ENCODE results near the gene ICOSLG.
"Not testable (repeated sequence)": the region's sequence is repeated elsewhere in the genome, so short reads cannot be mapped to it uniquely, and the experiment has no call there.

Gene ICOSLG

DNA sequence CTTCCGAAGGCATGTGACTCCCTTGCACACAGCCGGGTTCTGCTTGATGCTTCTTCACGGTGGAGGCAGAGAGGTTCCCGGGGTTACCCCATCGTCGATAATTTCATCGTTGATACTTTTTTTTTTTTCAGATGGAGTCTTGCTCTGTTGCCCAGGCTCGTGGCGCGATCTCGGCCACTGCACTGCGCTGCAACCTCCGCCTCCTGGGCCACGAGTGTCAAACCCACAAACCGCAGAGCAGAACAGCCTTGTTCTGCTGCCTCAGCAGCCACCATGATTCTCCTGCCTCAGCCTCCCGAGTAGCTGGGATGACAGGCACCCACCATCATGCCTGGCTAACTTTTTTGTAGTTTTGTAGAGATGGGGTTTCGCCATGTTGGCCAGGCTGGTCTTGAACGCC is 20.1 kb downstream of the ICOSLG start:
- not testable (repeated sequence) for DNase-seq

DNA sequence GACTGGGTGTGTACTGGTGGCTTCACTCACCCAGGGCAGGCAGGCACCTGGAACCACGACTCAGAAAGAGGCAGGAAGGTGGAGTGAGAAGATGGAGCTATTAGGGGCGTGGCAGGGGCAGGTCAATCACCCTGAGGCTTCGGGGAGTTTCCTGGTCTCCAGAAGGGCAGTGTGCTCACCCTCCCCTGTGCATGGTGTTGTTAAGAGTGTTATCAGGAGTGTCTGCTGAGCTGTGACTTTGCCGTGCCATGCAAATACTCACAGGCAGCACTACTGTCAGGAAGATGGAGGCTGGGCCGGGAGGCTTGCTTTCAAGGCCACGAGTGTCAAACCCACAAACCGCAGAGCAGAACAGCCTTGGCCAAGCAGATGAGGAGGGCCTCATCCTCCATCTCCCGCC is 22.3 kb downstream of the ICOSLG start:
- DNase-seq, result not testable (repeated sequence)

DNA sequence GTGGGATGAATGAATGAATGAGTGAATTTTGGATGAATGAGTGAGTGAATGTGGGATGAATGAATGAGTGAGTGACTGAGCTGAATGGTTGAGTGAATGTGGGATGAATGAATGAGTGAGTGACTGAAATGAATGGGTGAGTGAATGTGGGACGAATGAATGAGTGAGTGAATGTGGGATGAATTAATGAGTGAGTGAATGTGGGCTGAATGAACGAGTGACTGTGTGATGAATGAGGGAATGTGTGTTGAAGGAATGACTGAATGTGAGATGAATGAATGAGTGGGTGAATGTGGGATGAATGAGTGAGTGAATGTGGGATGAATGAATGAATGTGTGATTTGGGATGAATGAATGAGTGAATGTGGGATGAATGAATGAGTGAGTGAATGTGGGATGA is 28.8 kb downstream of the ICOSLG start:
- not testable (repeated sequence) for DNase-seq

DNA sequence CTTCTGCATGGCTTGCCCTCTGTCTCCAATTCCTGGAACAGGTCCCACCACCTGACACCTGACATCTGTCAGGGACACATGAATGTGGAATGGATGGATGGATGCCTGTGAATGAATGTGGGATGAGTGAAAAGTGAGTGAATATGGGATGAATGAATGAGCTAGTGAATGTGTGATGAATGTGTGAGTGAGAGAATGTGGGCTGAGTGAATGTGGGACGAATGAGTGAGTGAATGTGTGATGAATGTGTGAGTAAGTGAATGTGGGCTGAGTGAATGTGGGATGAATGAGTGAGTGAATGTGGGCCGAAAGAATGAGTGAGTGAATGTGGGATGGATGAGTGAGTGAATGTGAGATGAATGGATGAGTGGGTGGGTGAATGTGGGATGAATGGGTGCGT is 29.2 kb downstream of the ICOSLG start:
- not testable (repeated sequence) for DNase-seq

DNA sequence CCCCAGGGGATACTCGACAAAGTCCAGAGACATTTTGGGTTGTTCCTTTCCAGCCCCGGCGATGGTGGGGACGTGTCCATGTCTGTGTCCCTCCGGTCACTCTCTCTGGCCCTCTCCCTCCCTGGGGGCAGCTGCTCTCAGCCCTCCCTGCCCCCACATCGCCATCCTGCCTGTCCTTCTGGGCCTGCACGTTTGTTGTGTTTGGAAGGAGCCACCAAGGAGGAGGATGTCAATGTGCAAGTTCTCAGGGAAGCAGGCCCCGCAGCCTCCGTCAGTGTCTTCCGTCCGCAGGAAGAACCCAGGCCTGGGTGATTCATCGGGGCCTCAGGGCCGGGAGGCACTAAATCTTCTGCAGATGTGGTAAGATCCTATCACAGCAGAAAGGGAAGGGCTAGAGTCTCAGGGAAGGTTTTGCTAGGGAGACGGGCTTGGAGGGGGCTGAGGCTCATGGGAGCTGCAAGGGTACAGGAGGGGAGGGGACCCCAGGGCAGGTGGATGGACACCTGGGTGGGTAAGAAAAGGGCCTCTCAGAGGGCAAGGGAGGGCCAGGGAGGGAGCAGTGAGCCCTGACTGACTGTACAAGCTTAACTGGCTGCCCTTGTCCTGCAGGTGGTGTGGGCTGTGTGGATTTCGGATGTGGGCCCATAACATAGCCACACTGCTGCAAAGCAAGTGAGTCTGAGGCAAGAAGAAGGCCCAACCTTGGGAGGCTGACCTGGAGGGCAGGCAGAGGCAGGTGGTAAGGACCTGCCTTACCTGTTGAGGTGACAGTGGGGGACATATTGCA is 32.7 kb downstream of the ICOSLG start:
- DNase-seq, result not testable (repeated sequence)

DNA sequence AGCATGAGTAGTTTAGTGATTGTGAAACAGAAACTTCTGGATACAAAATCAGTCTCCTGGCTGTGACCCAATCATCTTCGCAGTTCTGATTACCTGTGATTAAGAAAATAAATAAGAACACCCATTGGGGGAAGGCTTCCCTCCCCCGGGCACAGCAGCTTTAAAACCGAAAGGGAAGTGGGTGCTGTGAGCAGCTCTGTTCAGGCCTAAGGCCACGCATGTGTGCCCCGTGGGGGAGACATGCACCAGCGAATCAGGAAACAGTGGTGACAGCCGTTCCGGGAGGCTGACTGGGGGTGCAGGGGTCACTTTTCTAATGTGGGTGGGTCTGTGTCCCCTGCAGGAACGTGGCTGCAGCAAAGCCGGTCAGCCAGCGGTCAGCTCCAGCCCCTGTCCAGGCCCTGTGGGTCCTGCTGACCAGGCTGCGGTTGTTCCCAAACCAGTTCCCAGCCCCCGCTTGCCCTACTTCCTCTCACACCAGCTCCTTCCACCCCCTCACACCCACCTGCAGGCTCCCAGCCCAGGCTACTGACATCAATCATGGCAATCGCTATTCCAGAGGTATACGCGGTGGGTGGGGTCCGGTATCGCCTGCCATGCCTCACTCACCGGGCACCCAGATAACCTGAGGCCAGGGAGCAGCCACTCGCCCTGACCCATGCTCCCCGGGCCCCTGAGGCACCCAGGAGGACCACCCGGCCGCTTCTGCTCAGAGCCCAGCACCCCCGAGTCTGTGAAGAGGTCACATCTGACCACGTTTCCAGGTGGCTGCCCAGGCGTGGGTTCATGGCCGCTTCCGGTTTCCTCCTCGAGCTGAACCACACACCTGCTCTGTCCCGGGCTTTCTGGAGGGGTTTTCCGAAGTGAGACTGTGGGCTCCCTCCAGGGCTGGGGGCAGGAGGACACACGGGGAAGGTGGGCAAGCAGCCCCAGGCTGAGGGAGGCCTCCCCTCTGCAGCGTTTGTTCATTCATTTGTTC is 33.8 kb downstream of the ICOSLG start:
- DNase-seq, result not testable (repeated sequence)

DNA sequence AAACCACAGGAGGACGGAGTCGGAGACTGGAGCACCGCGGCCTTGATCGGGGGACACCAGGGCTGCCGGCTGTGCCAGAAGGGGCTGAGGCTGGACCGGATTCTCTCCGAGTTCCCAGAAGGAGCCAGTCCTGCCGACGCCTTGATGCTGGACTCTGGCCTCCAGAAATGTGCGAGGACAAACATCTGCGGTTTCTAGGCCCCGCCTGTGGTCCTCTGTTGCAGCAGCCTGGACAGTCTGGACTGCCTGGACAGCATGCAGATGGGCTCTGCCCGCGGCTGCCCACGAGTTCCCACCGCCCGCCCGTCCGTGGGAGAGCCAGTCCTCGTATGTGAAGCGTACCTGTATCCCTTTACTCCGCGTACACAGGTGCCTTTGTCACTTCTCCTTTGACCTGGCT is 34.6 kb downstream of the ICOSLG start:
- not testable (repeated sequence) for DNase-seq

DNA sequence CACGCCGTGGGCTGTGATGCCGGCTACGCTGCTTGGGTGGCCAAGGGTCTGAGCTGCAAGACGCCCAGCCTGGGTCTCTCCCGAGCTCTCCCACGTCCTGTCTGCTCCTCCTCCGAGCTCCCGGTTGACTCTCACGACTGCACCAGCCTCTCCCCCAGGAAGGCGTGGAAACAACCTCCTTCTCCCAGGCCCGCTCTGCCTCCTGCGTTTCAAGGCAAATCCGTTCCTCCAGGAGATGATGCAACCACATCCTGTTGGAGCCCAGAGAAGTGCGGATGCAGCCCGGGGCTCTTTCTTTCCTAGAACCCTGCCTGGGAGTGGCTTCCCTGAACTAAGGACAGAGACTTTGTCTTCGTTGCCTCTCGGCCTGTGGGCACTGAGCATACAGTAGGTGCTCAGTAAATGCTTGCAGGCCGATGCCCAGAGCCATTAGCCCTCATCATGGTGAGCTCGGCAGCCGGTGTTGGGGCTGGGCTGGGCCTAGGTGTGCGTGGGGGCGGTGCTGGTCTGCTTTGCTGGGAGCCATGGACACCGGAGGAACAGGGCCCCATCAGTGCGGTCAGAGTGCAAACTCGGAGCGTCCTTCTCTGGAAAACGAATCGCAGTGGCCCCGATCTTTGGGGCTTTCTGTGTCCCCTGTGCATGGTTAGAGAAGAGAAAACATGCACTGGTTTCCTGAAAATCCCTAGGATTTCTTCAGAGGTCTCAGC is 38.0 kb downstream of the ICOSLG start:
- DNase-seq, result not testable (repeated sequence)

DNA sequence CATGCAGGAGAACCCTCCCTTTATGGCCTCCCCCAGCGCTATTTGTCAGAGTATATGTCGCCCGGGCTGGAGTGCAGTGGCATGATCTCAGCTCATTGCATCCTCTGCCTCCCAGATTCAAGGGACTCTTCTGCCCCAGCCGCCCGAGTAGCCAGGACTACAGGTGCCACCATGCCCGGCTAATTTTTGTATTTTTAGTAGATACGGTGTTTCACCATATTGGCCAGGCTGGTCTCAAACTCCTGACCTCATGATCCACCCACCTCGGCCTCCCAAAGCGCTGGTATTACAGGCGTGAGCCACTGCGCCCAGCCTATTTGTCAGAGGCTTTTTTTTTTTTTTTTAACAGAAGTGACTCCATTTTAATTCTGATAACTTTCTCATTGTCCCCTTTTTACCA is 40.7 kb downstream of the ICOSLG start:
- not testable (repeated sequence) for DNase-seq

DNA sequence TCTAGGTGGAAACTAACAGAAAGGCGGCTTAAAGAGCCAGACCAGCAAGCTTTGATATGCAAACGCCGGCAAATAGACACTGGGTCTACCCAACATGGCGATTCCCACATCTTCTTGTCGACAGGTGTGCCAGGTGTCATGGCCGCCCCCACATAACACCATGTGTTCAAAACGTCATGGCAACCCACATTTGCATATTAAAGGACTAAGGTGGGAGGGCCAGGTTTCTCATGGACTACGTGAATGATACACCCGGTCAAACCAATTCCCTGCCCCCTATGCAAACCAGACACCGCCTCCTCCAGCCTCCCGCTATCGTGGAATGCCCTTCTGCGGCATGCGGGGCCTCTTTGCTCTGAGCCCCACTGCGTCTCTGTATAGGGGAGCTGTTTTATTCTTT is 41.3 kb downstream of the ICOSLG start:
- DNase-seq, result no peak

DNA sequence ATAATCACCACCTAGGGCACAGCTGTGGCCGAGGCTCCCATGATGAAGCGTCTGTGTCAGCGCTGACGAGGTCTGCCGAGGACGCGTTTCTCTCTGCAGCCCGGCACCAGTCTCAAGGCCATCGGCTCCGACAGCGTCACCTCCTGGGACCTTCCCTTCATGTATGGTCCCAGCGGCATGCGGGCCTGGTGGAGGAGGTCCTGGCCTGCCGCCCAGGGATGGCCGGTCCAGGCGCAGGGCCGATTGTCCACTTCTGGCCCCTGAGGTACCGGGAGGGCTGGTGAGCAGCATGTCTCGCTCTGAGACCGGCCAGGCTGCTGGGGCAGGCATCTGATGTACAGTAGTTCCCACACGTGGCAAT is 43.6 kb downstream of the ICOSLG start:
- not testable (repeated sequence) for DNase-seq

DNA sequence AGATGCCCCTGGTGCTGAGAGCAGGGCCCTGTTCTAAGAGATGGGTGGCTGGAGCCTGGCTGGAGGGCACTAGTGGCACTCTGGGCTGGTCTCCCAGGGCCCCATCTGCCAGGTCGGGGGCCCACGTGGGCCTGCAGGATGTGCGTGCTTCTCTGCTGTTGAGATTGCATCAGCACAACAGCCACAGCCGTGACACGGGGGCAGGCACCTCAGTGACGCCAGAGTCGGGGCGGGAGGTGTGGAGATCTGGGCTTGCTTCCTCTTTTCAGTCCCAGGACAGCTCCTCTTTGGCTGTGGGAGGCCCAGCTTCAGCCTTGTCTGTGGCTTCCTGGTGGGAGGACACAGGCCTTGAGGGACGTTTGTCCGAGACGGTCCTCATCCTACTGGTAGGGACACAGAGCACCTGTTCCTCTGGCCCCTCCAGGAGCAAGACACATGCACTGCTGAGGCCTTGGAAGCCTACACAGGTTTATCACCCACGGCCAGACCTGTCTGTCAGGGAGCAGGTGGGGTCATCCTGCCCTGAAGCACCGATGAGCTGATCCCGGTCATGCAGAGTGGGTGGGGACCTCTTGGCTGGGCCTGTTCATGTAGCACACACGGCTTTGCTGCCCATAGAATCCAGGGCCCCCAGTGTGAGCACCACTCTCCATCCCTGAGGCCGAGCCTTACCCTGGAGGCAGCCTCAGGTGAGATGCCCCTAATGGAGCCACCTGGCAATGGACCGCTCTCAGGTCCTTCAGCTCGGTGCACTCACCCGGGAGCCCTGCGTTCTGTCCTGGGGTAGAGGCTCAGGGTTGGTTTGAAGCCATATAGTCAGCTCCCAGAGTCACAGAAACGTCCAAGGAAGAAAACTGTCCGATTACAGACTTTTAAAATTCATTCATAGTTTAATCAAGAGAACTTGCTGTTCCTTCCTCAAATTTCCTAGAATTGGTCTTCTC is 44.3 kb downstream of the ICOSLG start:
- not testable (repeated sequence) for DNase-seq

DNA sequence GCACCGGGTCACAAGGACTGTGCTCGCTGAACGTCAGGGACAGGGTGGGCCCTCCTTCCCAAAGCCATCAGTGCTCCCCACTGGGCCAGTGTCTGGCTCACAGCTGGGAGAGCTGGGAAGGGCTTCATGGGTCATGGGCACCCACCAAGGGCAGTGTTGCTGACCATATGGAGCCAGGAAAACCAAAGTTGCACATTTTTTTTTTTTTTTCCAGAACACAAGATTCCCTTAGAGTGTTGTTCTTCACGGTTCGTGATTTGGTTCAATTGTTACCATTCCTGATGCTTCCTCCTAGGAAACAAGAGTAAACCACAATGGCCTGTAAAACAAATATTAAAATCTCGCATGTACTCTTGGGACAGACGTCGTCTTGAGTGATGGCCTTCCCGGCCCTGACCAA is 45.9 kb downstream of the ICOSLG start:
- not testable (repeated sequence) for DNase-seq

DNA sequence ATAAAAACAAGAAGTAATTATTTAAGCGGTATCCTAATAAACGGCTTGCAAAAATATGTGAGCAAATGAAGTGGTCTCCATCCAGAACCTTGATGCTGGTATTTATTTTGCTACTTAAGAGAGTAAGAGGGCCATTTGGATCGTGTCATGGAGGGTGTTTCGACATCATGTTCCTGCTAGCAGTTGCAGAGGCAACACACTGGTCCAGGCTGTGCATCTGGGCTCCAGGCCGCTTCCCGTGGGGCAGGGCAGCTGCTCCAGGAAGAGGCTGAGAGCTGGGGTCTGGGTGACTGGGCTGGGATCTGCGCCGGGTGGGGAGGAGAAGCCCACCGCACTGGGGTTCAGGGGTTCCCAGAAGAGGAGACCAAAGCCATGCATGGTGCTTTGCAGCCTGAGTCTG is 46.3 kb downstream of the ICOSLG start:
- not testable (repeated sequence) for DNase-seq

DNA sequence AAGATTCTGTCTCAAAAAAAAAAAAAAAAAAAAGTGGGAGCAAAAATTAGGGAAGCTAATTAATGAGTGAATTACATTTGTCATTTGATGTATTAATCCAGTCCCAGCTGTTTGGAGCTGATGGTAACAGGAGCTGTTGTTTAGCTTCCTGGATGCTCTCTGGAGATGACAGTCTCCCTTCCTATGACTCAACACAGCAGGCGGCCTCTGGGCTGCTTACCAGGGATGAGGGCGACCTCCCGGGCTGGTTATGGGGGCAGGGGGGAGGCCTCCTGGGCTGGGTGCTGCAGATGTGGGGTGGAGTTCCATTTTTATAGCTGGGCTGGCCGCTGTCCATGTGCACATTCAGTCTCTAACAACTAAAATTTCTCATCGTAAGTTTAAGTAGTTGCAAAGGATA is 47.6 kb downstream of the ICOSLG start:
- not testable (repeated sequence) for DNase-seq

DNA sequence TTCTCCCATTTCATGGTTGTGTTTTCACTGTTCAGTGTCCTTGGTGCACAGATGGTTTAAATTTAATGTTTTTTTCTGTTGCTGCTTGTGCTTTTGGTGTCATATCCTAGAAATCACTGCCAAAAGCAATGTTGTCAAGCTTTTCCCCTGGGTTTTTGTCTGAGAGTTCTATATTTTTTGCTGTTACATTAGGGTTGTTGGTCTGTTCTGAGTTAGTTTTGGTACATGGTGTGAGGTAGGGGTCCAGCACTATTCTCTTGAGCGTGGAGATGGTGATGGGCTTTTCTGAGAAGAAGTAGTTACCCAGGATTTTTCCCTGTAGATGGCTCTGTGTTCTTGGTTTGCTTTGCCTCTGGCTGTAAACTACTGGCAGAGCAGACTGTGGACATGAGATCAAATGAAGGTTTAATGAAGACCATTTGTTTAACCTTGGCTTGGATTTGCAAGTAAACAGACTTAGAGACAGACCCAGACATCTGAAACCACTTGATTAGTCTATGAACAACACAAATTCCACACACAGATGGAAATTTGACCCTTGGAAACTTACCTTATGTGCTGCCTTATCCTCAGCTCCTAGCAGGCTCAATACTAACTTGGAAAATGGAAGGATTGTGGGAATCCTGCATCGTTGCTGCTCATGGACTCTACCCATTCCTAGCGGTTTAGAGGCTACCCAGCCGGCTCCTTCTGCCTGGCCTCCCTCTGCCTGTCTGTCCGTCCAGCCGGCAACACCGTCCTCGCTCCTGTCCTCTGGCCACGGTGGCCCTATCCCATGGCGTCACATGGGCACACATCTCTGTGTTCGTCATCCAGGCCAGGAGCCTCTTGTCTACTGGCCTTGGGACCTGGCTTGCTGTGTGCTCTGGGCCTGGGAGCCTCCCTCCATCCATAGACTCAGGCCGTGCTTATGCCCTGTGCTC is 50.1 kb downstream of the ICOSLG start:
- DNase-seq, result not testable (repeated sequence)

DNA sequence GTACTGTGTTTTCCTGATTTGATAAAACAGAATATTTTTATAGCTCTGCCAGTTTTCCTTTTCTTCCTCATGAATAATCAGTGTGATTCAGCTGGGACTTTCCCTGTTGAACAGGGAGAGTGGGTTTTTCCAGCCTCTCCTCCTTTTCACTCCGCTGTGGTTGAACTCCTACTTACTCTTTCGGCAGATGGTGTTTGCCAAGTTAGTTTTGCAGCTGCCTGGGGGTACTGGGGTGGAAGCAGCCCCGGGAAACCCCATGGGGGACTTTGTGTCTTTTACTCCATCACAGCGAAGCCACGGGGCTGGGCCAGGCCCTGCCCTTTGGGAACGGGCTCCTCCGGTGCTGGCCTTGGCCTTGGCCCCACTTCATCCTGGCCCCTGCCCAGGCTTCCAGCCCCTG is 55.9 kb downstream of the ICOSLG start:
- not testable (repeated sequence) for DNase-seq

DNA sequence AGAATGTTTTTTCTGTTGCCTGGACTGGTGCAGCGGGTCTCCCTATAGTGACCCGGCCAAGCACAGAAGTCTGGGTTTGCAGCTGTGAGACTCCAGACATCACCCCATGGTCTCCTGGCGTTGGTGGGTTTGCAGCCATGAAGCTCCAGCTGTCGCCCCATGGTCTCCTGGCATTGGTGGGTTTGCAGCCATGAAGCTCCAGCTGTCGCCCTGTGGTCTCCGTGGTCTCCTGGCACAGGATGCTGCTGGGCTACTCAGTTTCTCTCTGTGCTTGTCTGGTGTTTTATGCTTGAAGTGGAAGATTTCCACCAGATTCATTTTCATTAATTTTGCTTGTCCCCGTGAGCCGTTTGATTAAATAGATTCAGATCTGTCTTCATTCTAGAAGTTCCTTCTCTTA is 58.5 kb downstream of the ICOSLG start:
- DNase-seq, result not testable (repeated sequence)

DNA sequence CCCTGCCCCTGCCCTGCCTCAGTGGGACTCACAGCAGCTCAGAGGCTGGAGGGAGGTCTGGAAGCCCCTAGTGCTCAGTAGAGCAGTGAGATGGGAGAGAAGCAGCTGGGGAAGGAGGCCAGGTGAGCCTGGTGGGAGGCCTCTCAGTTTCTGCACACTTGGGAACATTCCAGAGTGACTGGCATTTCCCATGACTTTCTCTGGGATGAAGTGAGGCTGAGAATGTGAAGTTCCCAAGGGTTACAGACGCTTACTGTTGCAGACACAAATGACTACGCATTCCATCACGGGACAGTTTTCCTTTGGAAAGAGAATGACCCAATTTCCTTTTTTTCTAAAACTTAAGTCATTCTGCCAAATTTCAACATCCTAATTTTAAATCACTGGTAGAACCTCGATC is 59.2 kb downstream of the ICOSLG start:
- DNase-seq, result not testable (repeated sequence)

DNA sequence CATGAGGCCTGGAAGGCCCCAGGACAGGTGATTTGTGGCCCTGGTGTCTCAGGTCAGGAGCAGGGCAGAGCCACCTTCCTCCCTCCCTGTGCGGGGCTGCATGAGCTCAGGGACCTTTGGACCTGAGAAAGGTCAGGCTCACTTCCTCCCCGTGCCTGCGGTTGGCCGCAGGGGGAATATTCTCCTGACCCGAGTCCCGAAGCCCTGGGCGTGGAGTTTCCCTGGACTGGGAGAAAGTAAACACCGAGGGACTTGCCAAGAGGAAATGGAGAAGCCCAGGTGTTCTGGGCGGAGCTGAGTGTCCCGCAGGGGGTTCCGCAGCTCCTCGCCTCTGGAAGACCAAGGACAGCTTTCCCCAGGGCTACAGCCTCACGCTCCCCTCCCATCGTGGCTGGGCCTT is 64.6 kb downstream of the ICOSLG start:
- not testable (repeated sequence) for DNase-seq

DNA sequence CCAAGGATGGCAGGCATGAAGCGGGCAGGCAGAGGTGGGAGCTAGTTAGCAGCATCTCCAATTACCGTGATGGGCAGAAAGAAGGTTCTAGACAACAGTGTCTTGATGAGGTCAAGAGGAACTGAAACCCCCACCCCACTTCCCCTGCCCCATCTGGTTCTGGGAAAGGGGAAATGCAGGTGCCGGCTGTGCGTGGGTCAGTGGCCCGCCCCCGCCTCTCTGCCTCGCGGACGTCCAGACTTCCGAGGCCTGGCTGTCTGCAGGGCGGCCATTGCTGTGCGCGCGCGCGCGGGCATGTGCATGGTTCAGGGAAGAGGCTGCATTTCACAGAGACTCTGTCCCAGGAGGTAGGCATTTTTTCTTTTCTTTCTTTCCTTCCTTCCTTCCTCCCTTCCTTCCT is 65.6 kb downstream of the ICOSLG start:
- DNase-seq, result not testable (repeated sequence)

Measured in HCEC 1CT (cell line).